ENCODE results near the gene TAF4. TPM values are rescaled to one million over a fixed set of nuclear protein-coding genes. Genes with fewer than 3 reads are reported as not detected.

Gene TAF4
- total RNA-seq, 4 donors from 2014 or later, result 6.2 to 37.6 (median 10.7) TPM

GRCh38 chr20:61929971-61930666, 135.6 kb downstream of the TAF4 start:
- no peak for DNase-seq
- no peaks in the 10 kb centered on the region for H3K27me3 ChIP-seq
- H3K36me3 ChIP-seq, result no peaks in the 10 kb centered on the region
- H3K9me3 ChIP-seq, result no peaks in the 10 kb centered on the region
- H3K4me1 ChIP-seq, result no peaks in the 10 kb centered on the region
- no peak overlapping the region for H3K27ac ChIP-seq
- no peak overlapping the region for H3K4me3 ChIP-seq
- no peak for TF ChIP-seq CTCF (IDR thresholded peaks at IDR 0.05)
- no peak for TF ChIP-seq POLR2A (IDR thresholded peaks at IDR 0.05)
- intact Hi-C loops (cut with DNase I; ENCODE audit: low total_unique reads), result no loop called here

- H3K27me3 ChIP-seq, result no peaks in the 10 kb centered on the region
- TF ChIP-seq POLR2A (IDR thresholded peaks at IDR 0.05) (no peak), CTCF (IDR thresholded peaks at IDR 0.05) (no peak)
- H3K4me3 ChIP-seq, result no peak overlapping the region
- H3K27ac ChIP-seq, result no peak overlapping the region
- intact Hi-C loops (cut with DNase I; ENCODE audit: low total_unique reads), result no loop called here
- no peaks in the 10 kb centered on the region for H3K4me1 ChIP-seq
- no peaks in the 10 kb centered on the region for H3K36me3 ChIP-seq
- no peak for DNase-seq
- H3K9me3 ChIP-seq, result no peaks in the 10 kb centered on the region
Observed at GRCh38 chr20:61929561-61929960, 136.1 kb downstream of the TAF4 start.

- intact Hi-C loops (cut with DNase I; ENCODE audit: low total_unique reads), result no loop called here
Observed at GRCh38 chr20:61927826-61928541, 137.7 kb downstream of the TAF4 start.

GRCh38 chr20:61927193-61927825, 138.4 kb downstream of the TAF4 start:
- Histone ChIP-seq H3K27me3 (no peaks in the 10 kb centered on the region), H3K9me3 (no peaks in the 10 kb centered on the region), H3K27ac (no peak overlapping the region), H3K4me1 (no peaks in the 10 kb centered on the region), H3K36me3 (no peaks in the 10 kb centered on the region), H3K4me3 (no peak overlapping the region)
- intact Hi-C loops (cut with DNase I; ENCODE audit: low total_unique reads), result no loop called here
- no peak for DNase-seq
- no peak for TF ChIP-seq CTCF (IDR thresholded peaks at IDR 0.05)
- TF ChIP-seq POLR2A (IDR thresholded peaks at IDR 0.05), result no peak

More at GRCh38 chr20:61927826-61928541, 137.7 kb downstream of the TAF4 start:
- H3K36me3 ChIP-seq, result no peaks in the 10 kb centered on the region
- no peak for DNase-seq
- H3K4me1 ChIP-seq, result no peaks in the 10 kb centered on the region
- H3K27me3 ChIP-seq, result no peaks in the 10 kb centered on the region
- no peak for TF ChIP-seq CTCF (IDR thresholded peaks at IDR 0.05)
- TF ChIP-seq POLR2A (IDR thresholded peaks at IDR 0.05), result no peak
- H3K27ac ChIP-seq, result no peak overlapping the region
- H3K9me3 ChIP-seq, result no peaks in the 10 kb centered on the region
- no peak overlapping the region for H3K4me3 ChIP-seq

GRCh38 chr20:61926796-61927192, 138.9 kb downstream of the TAF4 start:
- intact Hi-C loops (cut with DNase I; ENCODE audit: low total_unique reads), result no loop called here
- no peak for TF ChIP-seq CTCF (IDR thresholded peaks at IDR 0.05)
- TF ChIP-seq POLR2A (IDR thresholded peaks at IDR 0.05), result no peak

More at GRCh38 chr20:61926796-61927192, 138.9 kb downstream of the TAF4 start:
- Histone ChIP-seq H3K27ac (no peak overlapping the region), H3K36me3 (no peaks in the 10 kb centered on the region), H3K27me3 (no peaks in the 10 kb centered on the region), H3K4me1 (no peaks in the 10 kb centered on the region), H3K4me3 (no peak overlapping the region), H3K9me3 (no peaks in the 10 kb centered on the region)
- no peak for DNase-seq
